GM12878 (cell line): ENCODE data around the gene CD84. TPM values are rescaled to one million over a fixed set of nuclear protein-coding genes. Genes with fewer than 3 reads are reported as not detected.

Experiments
- CBFB ChIP-seq: IDR thresholded peaks from 2 replicates; pipeline ENCODE4 v1.6.1; 2016; ENCODE audit warnings: antibody characterized with exemption, low read depth
- CEBPZ ChIP-seq: fragments of 150-350 bp; IDR thresholded peaks from 2 replicates; pipeline ENCODE4 v1.6.1; 2016; ENCODE audit warnings: low read depth, low read length
- E2F4 ChIP-seq: IDR thresholded peaks from 2 replicates; pipeline ENCODE4 v1.6.1; 2012; ENCODE audit warnings: low read depth, low read length, improper control_type of control experiment
- IKZF1 ChIP-seq: fragments of 450-650 bp; conservative IDR thresholded peaks from 2 replicates; pipeline ENCODE4 v1.6.1; 2017; ENCODE audit warnings: antibody characterized with exemption, mild to moderate bottlenecking
- IKZF2 ChIP-seq, 2 experiments: fragments of 450-650 bp; IDR thresholded peaks; 2 replicates each; pipeline ENCODE4 v1.6.1; 2017; ENCODE audit warnings: mild to moderate bottlenecking in 2 of 2, moderate library complexity in 2 of 2
- JUNB ChIP-seq: IDR thresholded peaks from 2 replicates; pipeline ENCODE4 v1.6.1; 2016; ENCODE audit warnings: antibody characterized with exemption, mild to moderate bottlenecking
- KLF5 ChIP-seq: fragments of 450-650 bp; IDR thresholded peaks from 2 replicates; pipeline ENCODE4 v1.6.1; 2014; ENCODE audit warnings: mild to moderate bottlenecking; ENCODE audit not compliant: partially characterized antibody
- NBN ChIP-seq: fragments of 450-650 bp; IDR thresholded peaks from 2 replicates; pipeline ENCODE4 v1.6.1; 2016
- NRF1 ChIP-seq: conservative IDR thresholded peaks from 2 replicates; pipeline ENCODE4 v1.6.1; 2011; ENCODE audit warnings: mild to moderate bottlenecking, low read depth, low read length, improper control_type of control experiment
- POLR2AphosphoS2 ChIP-seq: IDR thresholded peaks from 2 replicates; pipeline ENCODE4 v1.6.1; 2011; ENCODE audit warnings: low read depth, mild to moderate bottlenecking, low read length, improper control_type of control experiment, moderate library complexity
- RBBP5 ChIP-seq: fragments of 200-600 bp; sonication (generic); conservative IDR thresholded peaks from 2 replicates; pipeline ENCODE4 v1.6.1; 2016
- RELA ChIP-seq: fragments of 450-650 bp; IDR thresholded peaks from 2 replicates; pipeline ENCODE4 v1.8.0; 2014; ENCODE audit warnings: borderline replicate concordance; ENCODE audit not compliant: partially characterized antibody
- RFX5 ChIP-seq: IDR thresholded peaks from 2 replicates; pipeline ENCODE4 v1.6.1; 2011; ENCODE audit warnings: low read depth, low read length, improper control_type of control experiment
- SIN3A ChIP-seq: IDR thresholded peaks from 2 replicates; pipeline ENCODE4 v1.6.1; 2012; ENCODE audit warnings: low read depth, low read length, improper control_type of control experiment
- SRF ChIP-seq, 2 experiments: IDR thresholded peaks; 2 replicates each; pipeline ENCODE4 v1.6.1; 2011; ENCODE audit warnings: low read depth in 2 of 2, low read length in 2 of 2, mild to moderate bottlenecking in 1 of 2, moderate library complexity in 1 of 2
- SUPT20H ChIP-seq: IDR thresholded peaks from 2 replicates; pipeline ENCODE4 v1.6.1; 2011; ENCODE audit warnings: low read depth, mild to moderate bottlenecking, low read length, moderate library complexity, borderline replicate concordance; ENCODE audit not compliant: control insufficient read depth
- SUZ12 ChIP-seq: fragments of 200-600 bp; sonication (generic); IDR thresholded peaks from one replicate; pipeline ENCODE4 v1.6.1; 2018; ENCODE audit warnings: antibody characterized with exemption, mild to moderate bottlenecking; ENCODE audit not compliant: unreplicated experiment
- TCF7 ChIP-seq: IDR thresholded peaks from 2 replicates; pipeline ENCODE4 v1.6.1; 2014; ENCODE audit warnings: antibody characterized with exemption, borderline replicate concordance
- ZSCAN29 ChIP-seq: fragments of 450-650 bp; IDR thresholded peaks from 2 replicates; pipeline ENCODE4 v1.6.1; 2017; ENCODE audit warnings: mild to moderate bottlenecking, moderate library complexity
- polyA plus RNA-seq, 11 experiments: library from polyadenylated mRNA; depleted of rRNA in 4 of 11; unstranded in 6 of 11; stranded (reverse) in 5 of 11; fragments of >200 nt; fragmentation: Nextera tagmentation in 4 of 11; fragmentation: Illumina TruSeq in 1 of 11; extraction: Ambion mirVana in 4 of 11; extraction: Trizol in 1 of 11; gene quantifications; 1 replicate in 1 of 11; 2 replicates in 10 of 11; pipeline versions ENCODE4 v1.2.1 to v1.2.3, GENCODE V29; 2011 to 2016; ENCODE audit warnings: inconsistent platforms in 2 of 11, missing spikeins in 2 of 11, low read depth in 1 of 11
- total RNA-seq, 4 experiments: library from RNA; depleted of rRNA in 3 of 4; stranded (reverse); fragments of >200 nt in 3 of 4; fragmentation: Illumina TruSeq in 1 of 4; extraction: Trizol in 1 of 4; gene quantifications; 2 replicates each; pipeline versions ENCODE4 v1.2.1 to v1.2.3, GENCODE V29; 2013 to 2021
- TF ChIP-seq, protein P1 (sequence below): IDR thresholded peaks from 2 replicates; pipeline ENCODE4 v1.6.1; 2011; ENCODE audit warnings: low read depth, mild to moderate bottlenecking, low read length, moderate library complexity, borderline replicate concordance; ENCODE audit errors: extremely low read depth
- TF ChIP-seq, protein P2 (sequence below): fragments of 450-650 bp; formaldehyde crosslinking; IDR thresholded peaks from 2 replicates; pipeline ENCODE4 v1.4.0; 2022; ENCODE audit warnings: mild to moderate bottlenecking, moderate library complexity
- TF ChIP-seq, protein P3 (sequence below): fragments of 450-650 bp; IDR thresholded peaks from 2 replicates; pipeline ENCODE4 v1.6.1; 2017; ENCODE audit warnings: borderline replicate concordance

CD84 gene
- total and polyA plus RNA-seq, 10 of the 15 experiments (the other 5 are each of a cell fraction or from before 2014, with no cell fraction given), result 3.4 to 20.3 (median 11.7) TPM

DNA sequence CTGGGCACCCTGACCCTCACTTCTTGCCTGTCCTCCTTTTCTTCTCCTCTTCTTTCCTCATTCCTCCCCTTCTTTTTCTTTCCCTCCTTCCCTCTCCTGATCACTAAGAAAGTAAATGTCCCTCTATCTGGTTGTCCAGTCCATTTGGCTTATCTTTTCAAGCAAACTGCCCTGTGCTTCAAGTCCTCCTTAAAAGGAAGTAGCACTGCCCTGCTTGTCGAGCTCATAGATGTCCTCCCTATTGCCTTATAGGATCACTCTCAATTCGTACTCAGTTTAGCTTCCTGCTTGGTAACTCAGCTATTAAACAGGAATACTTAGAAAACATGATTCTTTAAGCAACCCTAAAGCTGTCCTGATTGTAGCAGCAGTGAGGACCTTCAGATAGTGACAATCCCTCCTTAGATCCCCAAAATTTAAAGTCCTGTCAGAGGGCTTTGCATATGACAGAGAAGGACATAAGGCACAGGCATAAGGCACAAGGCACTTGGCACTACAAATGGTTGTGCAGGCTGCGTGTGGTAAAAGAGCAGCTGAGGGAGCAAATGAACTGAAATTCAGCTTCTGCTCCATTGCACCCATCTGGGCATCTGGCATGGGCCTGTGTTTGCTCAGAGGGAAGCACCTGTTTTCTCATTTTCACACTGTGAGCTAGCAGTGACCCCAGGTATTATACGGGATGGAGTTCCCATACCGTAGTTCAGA is 30.2 kb downstream of the CD84 start (continued):
- no peak for TF ChIP-seq E2F4
- TF ChIP-seq, protein P1, sequence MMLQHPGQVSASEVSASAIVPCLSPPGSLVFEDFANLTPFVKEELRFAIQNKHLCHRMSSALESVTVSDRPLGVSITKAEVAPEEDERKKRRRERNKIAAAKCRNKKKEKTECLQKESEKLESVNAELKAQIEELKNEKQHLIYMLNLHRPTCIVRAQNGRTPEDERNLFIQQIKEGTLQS, result no peak
- TF ChIP-seq RBBP5, result no peak
- peak in 1 of 2 experiments; percentile 85; a peak in 3 of 4 replicates for TF ChIP-seq IKZF2 (IDR thresholded peaks at IDR 0.05)
- no peak for TF ChIP-seq SRF (IDR thresholded peaks at IDR 0.05; ENCODE audit: low read depth in 2 of 2, low read length in 2 of 2)
- TF ChIP-seq JUNB, result peak; percentile 29; the same call in 1 of the 2 replicates
- TF ChIP-seq KLF5, result no peak
- no peak for TF ChIP-seq NRF1
- TF ChIP-seq, protein P2, sequence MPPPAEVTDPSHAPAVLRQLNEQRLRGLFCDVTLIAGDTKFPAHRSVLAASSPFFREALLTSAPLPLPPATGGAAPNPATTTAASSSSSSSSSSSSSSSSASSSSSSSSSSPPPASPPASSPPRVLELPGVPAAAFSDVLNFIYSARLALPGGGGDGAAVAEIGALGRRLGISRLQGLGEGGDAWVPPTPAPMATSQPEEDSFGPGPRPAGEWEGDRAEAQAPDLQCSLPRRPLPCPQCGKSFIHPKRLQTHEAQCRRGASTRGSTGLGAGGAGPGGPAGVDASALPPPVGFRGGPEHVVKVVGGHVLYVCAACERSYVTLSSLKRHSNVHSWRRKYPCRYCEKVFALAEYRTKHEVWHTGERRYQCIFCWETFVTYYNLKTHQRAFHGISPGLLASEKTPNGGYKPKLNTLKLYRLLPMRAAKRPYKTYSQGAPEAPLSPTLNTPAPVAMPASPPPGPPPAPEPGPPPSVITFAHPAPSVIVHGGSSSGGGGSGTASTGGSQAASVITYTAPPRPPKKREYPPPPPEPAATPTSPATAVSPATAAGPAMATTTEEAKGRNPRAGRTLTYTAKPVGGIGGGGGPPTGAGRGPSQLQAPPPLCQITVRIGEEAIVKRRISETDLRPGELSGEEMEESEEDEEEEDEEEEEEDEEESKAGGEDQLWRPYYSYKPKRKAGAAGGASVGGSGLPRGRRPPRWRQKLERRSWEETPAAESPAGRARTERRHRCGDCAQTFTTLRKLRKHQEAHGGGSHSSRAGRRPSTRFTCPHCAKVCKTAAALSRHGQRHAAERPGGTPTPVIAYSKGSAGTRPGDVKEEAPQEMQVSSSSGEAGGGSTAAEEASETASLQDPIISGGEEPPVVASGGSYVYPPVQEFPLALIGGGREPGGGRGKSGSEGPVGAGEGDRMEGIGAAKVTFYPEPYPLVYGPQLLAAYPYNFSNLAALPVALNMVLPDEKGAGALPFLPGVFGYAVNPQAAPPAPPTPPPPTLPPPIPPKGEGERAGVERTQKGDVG (CRISPR knock-in tag), result peak; percentile 38; the same call in 1 of the 2 replicates
- TF ChIP-seq CBFB, result peak; percentile 45; the same call in 1 of the 2 replicates
- TF ChIP-seq IKZF1, result peak; percentile 90
- no peak; the same call in 1 of the 2 replicates for TF ChIP-seq SIN3A
- TF ChIP-seq TCF7, result no peak
- TF ChIP-seq RFX5, result no peak
- TF ChIP-seq CEBPZ, result no peak
- TF ChIP-seq SUZ12, result no peak
- TF ChIP-seq RELA, result peak; percentile 38
- TF ChIP-seq NBN, result no peak; the same call in 1 of the 2 replicates
- TF ChIP-seq POLR2AphosphoS2, result no peak
- TF ChIP-seq, protein P3, sequence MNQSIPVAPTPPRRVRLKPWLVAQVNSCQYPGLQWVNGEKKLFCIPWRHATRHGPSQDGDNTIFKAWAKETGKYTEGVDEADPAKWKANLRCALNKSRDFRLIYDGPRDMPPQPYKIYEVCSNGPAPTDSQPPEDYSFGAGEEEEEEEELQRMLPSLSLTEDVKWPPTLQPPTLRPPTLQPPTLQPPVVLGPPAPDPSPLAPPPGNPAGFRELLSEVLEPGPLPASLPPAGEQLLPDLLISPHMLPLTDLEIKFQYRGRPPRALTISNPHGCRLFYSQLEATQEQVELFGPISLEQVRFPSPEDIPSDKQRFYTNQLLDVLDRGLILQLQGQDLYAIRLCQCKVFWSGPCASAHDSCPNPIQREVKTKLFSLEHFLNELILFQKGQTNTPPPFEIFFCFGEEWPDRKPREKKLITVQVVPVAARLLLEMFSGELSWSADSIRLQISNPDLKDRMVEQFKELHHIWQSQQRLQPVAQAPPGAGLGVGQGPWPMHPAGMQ, result no peak
- TF ChIP-seq ZSCAN29, result no peak
- no peak for TF ChIP-seq SUPT20H
